ENCODE data around the gene CASP12. TPM values are rescaled to one million over a fixed set of nuclear protein-coding genes. Genes with fewer than 3 reads are reported as not detected.

The CASP12 gene
- total and polyA plus RNA-seq, 9 of the 15 experiments (the other 6 are each of a cell fraction or from before 2014, with no cell fraction given) = not detected

- TF ChIP-seq ARID3A (IDR thresholded peaks at IDR 0.05; ENCODE audit: borderline replicate concordance, low read depth, low read length) (no peak), FOXJ2 (tag; IDR thresholded peaks at IDR 0.05) (no peak), XRCC3 (IDR thresholded peaks at IDR 0.05) (no peak), ZNF175 (CRISPR knock-in tag; IDR thresholded peaks at IDR 0.05; ENCODE audit: low read depth) (no peak), NEUROD1 (IDR thresholded peaks at IDR 0.05; ENCODE audit: borderline replicate concordance, low read depth, low read length, partially characterized antibody) (no peak)
- TF ChIP-seq, protein P1, sequence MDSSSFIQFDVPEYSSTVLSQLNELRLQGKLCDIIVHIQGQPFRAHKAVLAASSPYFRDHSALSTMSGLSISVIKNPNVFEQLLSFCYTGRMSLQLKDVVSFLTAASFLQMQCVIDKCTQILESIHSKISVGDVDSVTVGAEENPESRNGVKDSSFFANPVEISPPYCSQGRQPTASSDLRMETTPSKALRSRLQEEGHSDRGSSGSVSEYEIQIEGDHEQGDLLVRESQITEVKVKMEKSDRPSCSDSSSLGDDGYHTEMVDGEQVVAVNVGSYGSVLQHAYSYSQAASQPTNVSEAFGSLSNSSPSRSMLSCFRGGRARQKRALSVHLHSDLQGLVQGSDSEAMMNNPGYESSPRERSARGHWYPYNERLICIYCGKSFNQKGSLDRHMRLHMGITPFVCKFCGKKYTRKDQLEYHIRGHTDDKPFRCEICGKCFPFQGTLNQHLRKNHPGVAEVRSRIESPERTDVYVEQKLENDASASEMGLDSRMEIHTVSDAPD (CRISPR knock-in tag; IDR thresholded peaks at IDR 0.05) = no peak
- TF ChIP-seq, protein P2, sequence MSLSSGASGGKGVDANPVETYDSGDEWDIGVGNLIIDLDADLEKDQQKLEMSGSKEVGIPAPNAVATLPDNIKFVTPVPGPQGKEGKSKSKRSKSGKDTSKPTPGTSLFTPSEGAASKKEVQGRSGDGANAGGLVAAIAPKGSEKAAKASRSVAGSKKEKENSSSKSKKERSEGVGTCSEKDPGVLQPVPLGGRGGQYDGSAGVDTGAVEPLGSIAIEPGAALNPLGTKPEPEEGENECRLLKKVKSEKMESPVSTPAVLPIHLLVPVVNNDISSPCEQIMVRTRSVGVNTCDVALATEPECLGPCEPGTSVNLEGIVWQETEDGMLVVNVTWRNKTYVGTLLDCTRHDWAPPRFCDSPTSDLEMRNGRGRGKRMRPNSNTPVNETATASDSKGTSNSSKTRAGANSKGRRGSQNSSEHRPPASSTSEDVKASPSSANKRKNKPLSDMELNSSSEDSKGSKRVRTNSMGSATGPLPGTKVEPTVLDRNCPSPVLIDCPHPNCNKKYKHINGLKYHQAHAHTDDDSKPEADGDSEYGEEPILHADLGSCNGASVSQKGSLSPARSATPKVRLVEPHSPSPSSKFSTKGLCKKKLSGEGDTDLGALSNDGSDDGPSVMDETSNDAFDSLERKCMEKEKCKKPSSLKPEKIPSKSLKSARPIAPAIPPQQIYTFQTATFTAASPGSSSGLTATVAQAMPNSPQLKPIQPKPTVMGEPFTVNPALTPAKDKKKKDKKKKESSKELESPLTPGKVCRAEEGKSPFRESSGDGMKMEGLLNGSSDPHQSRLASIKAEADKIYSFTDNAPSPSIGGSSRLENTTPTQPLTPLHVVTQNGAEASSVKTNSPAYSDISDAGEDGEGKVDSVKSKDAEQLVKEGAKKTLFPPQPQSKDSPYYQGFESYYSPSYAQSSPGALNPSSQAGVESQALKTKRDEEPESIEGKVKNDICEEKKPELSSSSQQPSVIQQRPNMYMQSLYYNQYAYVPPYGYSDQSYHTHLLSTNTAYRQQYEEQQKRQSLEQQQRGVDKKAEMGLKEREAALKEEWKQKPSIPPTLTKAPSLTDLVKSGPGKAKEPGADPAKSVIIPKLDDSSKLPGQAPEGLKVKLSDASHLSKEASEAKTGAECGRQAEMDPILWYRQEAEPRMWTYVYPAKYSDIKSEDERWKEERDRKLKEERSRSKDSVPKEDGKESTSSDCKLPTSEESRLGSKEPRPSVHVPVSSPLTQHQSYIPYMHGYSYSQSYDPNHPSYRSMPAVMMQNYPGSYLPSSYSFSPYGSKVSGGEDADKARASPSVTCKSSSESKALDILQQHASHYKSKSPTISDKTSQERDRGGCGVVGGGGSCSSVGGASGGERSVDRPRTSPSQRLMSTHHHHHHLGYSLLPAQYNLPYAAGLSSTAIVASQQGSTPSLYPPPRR (CRISPR knock-in tag; IDR thresholded peaks at IDR 0.05; ENCODE audit: borderline replicate concordance) = no peak
Measured at GRCh38 chr11:104897891-104898684, at the start of gene CASP12 (continued).
